HG02870 (cell line): ENCODE results near the gene RERE.
"Not testable (repeated sequence)": the region's sequence is repeated elsewhere in the genome, so short reads cannot be mapped to it uniquely, and the experiment has no call there.

ENCODE experiments used
- ATAC-seq: cut with Tn5 transposase; IDR thresholded peaks from one replicate; pipeline ENCODE4 v1.9.1; 2021; ENCODE audit warnings: mild to moderate bottlenecking, moderate library complexity; ENCODE audit not compliant: unreplicated experiment

The RERE gene

GRCh38 chr1:8524627-8525157 lies 292.7 kb downstream of the RERE start:
- ATAC-seq = no peak

GRCh38 chr1:8523666-8524206 lies 293.7 kb downstream of the RERE start:
- ATAC-seq = no peak

- no peak for ATAC-seq
Measured at GRCh38 chr1:8520483-8520966, 296.9 kb downstream of the RERE start.

GRCh38 chr1:8519167-8519566 lies 298.3 kb downstream of the RERE start:
- ATAC-seq = no peak

GRCh38 chr1:8518490-8518801 lies 299.0 kb downstream of the RERE start:
- ATAC-seq = no peak

- ATAC-seq = no peak
Measured at GRCh38 chr1:8517661-8518489, 299.6 kb downstream of the RERE start.

GRCh38 chr1:8516793-8517556 lies 300.5 kb downstream of the RERE start:
- ATAC-seq = no peak

GRCh38 chr1:8516278-8516777 lies 301.1 kb downstream of the RERE start:
- no peak for ATAC-seq

- no peak for ATAC-seq
Measured at GRCh38 chr1:8512504-8512903, 304.9 kb downstream of the RERE start.

GRCh38 chr1:8510041-8510823 lies 307.2 kb downstream of the RERE start:
- no peak for ATAC-seq

GRCh38 chr1:8509579-8509978 lies 307.9 kb downstream of the RERE start:
- ATAC-seq = no peak

GRCh38 chr1:8506995-8507615 lies 310.3 kb downstream of the RERE start:
- no peak for ATAC-seq

GRCh38 chr1:8506456-8506855 lies 311.0 kb downstream of the RERE start:
- no peak for ATAC-seq

- ATAC-seq = no peak
Measured at GRCh38 chr1:8503842-8504241, 313.6 kb downstream of the RERE start.

GRCh38 chr1:8502949-8503348 lies 314.5 kb downstream of the RERE start:
- not testable (repeated sequence) for ATAC-seq

- ATAC-seq = no peak
Measured at GRCh38 chr1:8497210-8497819, 320.1 kb downstream of the RERE start.

- ATAC-seq = no peak
Measured at GRCh38 chr1:8496473-8496872, 321.0 kb downstream of the RERE start.

GRCh38 chr1:8495928-8496401 lies 321.5 kb downstream of the RERE start:
- ATAC-seq = no peak

- ATAC-seq = no peak
Measured at GRCh38 chr1:8494681-8495080, 322.8 kb downstream of the RERE start.
